SH-SY5Y (cell line): Measurements from ENCODE around the gene BBS9.

Experiments used
- GATA2 ChIP-seq: IDR thresholded peaks from 2 replicates; pipeline ENCODE4 v1.6.1; 2011; ENCODE audit warnings: mild to moderate bottlenecking, low read depth, low read length
- GATA3 ChIP-seq: IDR thresholded peaks from 2 replicates; pipeline ENCODE4 v1.6.1; 2011; ENCODE audit warnings: low read depth, mild to moderate bottlenecking, low read length, moderate library complexity

- TF ChIP-seq GATA3 (no peak), GATA2 (no peak)
Observed at GRCh38 chr7:33531888-33532287, 402.5 kb downstream of the BBS9 start.
